Metanephros (tissue), 1 donor: ENCODE measurements around the gene GJB4. TPM values are rescaled to one million over a fixed set of nuclear protein-coding genes. Genes with fewer than 3 reads are reported as not detected.

ENCODE experiments used
- total RNA-seq: library from RNA; depleted of rRNA; stranded (reverse); fragments of >200 nt; gene quantifications from one replicate; pipeline ENCODE4 v1.2.3, GENCODE V29; 2014

Gene GJB4
- not detected for total RNA-seq

DNA sequence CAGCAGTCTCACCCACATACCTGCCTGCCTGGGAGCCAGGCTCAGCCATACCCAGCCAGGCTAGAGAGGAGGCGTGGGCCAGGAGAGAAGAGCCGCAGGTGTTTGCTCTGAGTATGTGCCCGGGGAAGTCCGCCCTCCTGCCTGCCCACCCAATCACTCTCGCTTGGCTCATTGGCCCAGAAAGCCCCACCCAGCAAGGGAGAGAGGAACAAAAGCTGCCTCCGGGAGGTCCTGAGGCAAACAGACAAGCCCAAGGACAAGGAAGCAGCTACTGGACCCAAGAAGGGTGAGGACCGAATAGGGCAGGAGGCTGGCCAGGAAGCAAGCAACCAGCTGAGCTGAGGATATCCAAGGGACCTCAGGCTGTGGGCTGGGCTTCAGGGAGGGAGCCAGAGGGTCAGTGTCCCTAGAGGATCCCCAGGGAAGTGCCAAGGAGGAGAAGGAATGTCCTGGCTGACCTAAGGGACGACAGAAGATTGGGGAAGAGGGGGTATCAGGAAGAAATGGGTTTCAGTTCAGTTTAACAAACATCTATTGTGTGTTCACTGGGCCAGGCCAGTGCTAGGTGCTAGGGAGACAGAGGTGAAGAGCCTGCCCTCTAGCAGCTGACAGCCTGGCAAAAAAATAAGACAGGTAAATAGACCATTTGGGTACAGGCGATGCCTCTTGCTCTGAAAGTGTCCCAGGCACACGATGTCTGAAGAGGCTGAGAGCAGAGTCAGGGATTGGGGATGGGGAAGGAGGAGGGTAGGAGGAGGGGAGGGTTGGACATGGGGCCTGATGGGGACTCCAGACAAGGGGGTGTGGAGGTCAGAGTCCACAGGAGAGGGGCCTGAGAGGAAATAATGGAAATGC, at the start of gene GJB4:
TSS of gene GJB4 (plus strand) at position 238 of the 855 bp plus-strand sequence. CDS start 1,515 bp downstream, outside the sequence.

DNA sequence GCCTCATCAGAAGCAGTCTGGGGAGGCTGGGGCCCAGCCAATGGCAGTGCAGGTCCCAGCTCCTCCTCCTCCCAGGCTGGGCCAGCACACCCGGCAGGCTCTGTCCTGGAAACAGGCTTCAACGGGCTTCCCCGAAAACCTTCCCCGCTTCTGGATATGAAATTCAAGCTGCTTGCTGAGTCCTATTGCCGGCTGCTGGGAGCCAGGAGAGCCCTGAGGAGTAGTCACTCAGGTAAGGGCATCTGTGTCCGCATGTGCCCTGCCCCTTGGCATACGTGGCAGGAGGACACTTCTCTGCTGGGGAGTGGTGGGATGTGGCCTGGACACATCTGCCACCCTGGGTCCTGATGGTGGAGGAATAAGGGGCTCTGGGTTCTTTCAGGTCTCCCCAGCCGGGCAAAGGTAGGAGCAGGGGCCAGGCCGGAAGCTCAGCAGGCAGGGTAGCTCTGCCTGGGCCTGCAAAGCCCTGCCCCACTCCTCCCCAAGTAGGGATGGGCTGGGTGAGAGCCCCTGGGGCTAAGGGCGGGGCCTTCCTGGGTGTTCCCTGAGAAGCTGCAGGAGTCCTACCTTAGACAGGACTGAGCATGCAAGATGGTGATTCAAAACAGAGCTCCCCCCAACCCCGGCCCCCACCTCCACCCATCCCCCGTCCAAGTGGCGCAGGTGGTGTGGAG, 4.4 kb upstream of the GJB4 start, which contains the start of gene GJB5:
TSS of gene GJB5 (plus strand) at position 84 of the 674 bp plus-strand sequence. CDS start 2,284 bp downstream, outside the sequence.

DNA sequence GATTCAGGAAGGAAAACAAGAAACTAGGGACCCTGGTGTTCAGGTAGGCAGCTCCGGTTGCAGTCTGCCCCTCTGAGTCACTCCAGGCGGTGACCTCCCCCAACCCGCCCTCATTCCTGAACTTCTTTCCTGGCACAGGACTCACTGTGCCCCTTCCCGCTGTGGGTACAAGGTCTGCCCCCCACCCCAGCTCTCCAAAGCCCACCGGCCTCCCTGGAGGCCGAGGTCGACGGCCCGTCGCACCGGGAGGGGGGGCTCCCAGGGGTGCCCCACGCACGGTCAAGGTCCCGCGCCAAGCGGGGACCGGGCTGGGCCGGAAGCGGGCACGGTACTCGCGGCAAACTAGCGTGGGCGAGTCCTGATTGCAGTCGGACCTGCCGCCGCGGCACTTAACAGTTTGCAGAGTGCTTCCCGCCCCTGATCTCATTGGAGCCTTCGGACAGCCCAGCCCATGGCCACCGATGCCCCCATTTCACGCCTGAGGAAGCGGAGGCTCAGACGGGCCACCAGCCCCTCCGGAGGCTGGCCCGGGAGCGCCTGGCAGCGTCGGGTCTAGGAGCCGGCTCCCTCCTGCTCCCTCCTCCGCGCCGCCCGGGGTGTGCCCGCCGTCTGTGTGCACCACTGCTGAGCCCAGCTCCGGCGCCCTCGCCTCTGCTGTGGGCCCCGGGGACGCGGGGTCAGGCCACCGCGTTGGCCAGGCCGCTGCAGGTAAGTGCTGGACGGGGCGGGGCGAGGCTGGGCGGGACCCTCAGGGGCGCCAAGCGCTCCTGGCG, 21.7 kb downstream of the GJB4 start, which contains the start of gene GJB3:
TSS of gene GJB3 (plus strand) at position 144 of the 773 bp plus-strand sequence. CDS start 3,549 bp downstream, outside the sequence.

DNA sequence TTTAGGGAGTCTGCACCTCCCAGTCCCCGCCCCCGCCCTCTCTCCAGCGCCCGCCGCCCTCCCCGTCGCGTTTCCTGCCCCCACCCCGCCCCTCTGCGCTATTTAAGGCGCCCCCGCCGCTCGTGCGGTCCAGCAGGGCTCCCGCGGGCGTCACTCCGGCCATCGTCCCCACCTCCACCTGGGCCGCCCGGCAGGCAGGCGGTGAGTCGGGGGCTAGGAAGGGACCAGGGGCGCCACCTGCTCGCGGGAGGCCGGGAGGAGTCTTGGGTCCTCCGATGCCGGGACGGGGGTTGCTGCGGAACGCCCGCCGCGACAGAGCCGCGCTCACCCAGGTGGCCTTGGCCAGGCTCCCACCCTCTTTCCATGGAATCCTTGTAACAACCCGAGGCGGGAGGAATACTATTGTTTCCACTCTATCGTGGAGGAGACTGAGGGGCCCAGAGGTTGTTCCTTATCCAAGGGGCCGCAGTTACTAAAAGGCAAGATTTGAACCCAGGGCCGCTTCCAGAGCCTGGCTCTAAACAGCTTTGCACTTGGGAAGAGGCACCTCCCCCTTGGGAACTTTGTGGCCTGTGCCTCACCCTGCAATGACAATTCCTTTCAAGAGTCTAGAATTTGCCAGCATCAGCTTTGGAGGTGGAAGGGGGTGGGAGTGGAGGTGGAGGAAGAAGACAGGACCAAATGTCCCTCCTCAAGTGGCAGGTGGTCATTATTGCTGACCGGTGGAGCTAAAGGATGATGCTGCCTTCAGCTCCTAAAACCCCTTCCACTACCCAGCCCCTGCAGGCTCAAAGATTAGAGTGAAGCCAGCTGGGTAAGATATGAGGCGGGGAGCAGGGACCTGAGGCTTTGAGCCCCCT, 33.6 kb downstream of the GJB4 start, which contains the start of gene GJA4:
TSS of gene GJA4 (plus strand) at position 132 of the 860 bp plus-strand sequence. CDS start 1,215 bp downstream, outside the sequence.

Other genes with a start within 250 kb of the GJB4 start
- 0.18 TPM for gene GJB5, start 4.7 kb upstream of the GJB4 start, total RNA-seq
- 0.35 TPM for gene GJB3, start 21.5 kb downstream of the GJB4 start, total RNA-seq
- gene GJA4, start 33.3 kb downstream of the GJB4 start, total RNA-seq: 18.5 TPM
- 14.9 TPM for gene SMIM12, start 100.0 kb downstream of the GJB4 start, total RNA-seq
- gene DLGAP3, start 169.9 kb downstream of the GJB4 start, total RNA-seq: 1.5 TPM
- 29.0 TPM for gene TMEM35B, start 225.6 kb downstream of the GJB4 start, total RNA-seq